Activated CD8-positive, alpha-beta memory T cell treated with anti-CD3 and anti-CD28 coated beads, Interleukin-2, amount 50 U/mL, for 24 hours (primary cell): Measurements from ENCODE around the gene OIT3.

Experiments used
- DNase-seq: peaks from one replicate; pipeline ENCODE4 v3.0.0-alpha.2; 2020; ENCODE audit errors: extremely low read depth

OIT3 gene

DNA sequence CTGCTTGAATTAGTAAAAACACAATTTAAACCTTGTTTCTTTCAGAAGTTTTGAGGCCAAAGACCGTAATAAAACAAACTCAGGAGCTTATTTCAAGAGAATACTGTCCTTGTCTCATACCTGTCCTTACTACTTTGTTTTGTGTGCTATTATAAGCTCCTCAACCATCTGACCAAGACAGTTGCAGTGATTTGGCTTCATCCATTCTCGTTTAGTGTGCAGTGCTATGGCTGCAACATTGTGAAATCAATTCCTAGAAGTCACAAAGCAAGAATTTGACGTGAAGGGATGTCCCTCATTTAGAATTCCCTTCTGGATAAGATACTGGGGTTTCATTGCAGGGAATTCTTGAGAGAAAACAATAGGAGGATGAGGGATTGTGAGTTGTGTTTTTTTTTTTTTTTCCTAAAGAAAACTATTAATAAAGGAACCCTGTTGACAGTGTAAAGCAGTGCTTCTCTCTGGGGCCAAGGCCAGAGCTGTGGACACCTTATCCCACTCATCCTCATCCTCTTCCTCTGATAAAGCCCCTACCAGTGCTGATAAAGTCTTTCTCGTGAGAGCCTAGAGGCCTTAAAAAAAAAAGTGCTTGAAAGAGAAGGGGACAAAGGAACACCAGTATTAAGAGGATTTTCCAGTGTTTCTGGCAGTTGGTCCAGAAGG is at the start of gene OIT3:
OIT3 (plus strand) TSS at position 604 of the 663 bp plus-strand sequence. CDS start 60 bp downstream, outside the sequence.
- DNase-seq, result no peak

DNA sequence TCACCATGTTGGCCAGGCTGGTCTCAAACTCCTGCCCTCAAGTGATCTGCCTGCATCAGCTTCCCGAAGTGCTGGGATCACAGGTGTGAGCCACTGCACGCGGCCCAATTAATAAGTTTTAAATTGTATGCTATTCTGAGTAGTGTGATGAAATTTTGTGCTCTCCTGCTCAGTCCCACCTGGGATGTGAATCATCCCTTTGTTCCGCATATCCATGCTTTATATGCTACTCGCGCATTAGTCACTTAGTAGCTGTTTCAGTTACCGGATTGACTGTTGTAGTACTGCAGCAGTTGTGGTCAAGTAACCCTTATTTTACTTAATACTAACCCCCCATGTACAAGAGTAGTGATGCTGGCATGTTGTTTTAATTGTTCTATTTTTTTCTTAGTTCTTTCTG is 47.3 kb upstream of the OIT3 start:
- DNase-seq, result no peak

GRCh38 chr10:72847681-72848080 is 45.9 kb upstream of the OIT3 start:
- no peak for DNase-seq

DNA sequence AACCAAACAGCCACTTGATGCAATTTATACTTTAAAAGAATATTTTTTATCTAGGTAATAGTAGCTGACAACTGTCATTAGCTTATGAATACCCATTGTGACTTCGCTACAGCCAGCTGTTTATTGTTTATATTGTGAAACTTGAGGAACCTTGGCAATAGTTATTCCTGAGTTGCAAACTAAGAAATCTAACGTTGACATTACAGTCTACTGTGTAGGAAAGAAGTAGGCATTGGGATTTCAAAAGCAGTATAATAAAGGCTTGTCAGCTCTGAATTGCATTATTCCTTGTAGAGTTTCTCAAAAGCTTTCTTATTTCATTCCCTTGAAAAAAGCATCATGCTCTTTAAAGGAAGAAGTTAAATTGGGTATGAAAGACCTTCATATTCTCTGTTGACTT is 42.7 kb upstream of the OIT3 start:
- DNase-seq, result no peak

- DNase-seq, result no peak
Observed at GRCh38 chr10:72851509-72851908, 42.0 kb upstream of the OIT3 start.

GRCh38 chr10:72852508-72852907 is 41.0 kb upstream of the OIT3 start:
- no peak for DNase-seq

GRCh38 chr10:72855129-72855528 is 38.4 kb upstream of the OIT3 start:
- no peak for DNase-seq

DNA sequence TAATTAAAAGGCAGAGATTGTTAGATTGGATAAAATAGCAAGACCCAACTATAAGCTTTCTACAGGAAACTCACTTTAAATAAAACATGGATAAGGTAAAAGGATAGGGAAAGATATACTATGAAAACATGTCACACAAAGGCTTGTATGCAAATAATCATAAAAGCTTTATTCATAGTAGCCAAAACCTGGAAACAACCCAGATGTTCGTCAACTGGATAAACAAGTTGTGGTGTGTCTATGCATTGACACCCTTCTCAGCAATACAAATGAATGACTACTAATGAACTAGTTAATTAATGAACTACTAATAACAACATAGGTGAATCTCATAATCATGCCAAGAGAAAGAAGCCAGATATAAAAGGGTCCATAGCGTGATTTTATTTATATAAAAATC is 37.7 kb upstream of the OIT3 start:
- no peak for DNase-seq

- DNase-seq, result no peak
Observed at GRCh38 chr10:72858067-72858466, 35.5 kb upstream of the OIT3 start.

GRCh38 chr10:72862957-72863356 is 30.6 kb upstream of the OIT3 start:
- DNase-seq, result no peak

- DNase-seq, result no peak
Observed at GRCh38 chr10:72875250-72876055, 18.1 kb upstream of the OIT3 start.

DNA sequence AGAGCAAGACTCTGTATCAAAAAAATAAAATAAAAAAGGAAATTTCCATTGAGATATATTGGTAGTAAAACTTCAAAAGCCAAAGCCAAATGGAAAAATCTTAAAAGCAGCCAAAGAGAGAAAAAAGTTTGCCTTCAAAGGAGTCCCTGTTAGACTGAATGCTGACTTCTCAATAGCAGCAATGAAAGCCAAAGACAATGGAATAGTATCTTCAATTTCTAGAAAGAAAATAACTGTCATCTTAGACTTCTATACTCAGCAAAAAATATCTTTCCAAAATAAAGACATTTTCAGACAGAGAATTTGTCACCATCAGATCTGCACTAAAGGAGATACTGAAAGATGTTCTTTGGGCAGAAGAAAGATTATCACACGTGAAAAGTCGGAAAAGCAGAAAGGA is 14.3 kb upstream of the OIT3 start:
- no peak for DNase-seq

DNA sequence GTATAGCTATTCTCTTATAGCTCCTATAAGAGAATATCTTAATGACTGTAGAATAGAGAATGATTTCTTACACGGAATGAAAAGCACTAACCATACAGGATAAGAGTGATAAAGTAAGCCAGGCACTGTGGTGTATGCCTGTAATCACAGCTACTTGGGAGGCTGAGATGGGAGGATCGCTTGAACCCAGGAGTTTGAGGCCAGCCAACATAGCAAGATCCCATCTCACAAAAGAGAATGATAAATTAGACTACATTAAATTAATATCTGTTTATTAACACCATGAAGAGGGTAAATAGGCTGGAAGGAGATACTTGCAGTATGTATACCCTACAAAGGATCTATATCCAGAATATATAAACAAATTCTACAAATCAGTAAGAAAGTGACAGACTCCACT is 12.2 kb upstream of the OIT3 start:
- no peak for DNase-seq

GRCh38 chr10:72883861-72884260 is 9.7 kb upstream of the OIT3 start:
- DNase-seq, result no peak

GRCh38 chr10:72885953-72886352 is 7.6 kb upstream of the OIT3 start:
- DNase-seq, result no peak

DNA sequence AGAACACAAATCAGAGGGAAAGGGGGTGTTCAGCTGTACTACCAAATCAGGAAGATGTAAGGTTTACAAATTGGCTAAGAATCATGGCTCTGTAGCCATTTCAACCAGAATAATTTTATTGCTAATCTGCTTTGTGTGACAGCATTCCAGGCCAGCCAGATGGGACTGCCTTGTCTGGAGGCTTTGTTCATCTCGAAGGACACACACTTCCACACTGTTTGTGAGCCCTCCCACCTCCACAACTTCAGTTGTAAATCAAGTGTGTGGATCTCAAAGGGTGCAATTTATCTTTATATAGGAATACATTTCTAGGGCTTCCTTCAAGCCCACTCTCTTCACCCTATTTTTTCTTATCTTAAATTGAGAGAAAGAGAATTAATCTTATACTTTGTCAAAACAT is 6.9 kb upstream of the OIT3 start:
- DNase-seq, result no peak

DNA sequence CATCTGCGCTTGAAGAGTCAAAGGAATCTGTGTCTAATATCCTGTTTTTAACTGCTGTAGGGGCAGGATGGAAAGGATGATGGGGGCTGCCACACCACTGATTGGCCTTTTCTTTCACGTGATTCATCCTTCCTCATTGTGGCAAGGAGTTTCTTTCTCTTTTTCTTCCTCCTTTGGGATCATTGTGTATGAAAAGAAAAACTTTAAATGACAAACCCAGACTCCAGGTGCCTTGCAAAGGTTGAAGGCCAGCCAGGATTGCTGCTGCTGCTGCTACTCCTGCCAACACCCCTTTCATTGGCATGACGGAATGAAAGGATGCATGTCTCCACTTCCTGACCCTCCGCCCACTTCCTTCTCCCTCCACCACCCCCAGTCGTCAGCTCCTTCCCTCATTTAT is 6.5 kb upstream of the OIT3 start:
- DNase-seq, result no peak

GRCh38 chr10:72888151-72888638 is 5.3 kb upstream of the OIT3 start:
- DNase-seq, result no peak

DNA sequence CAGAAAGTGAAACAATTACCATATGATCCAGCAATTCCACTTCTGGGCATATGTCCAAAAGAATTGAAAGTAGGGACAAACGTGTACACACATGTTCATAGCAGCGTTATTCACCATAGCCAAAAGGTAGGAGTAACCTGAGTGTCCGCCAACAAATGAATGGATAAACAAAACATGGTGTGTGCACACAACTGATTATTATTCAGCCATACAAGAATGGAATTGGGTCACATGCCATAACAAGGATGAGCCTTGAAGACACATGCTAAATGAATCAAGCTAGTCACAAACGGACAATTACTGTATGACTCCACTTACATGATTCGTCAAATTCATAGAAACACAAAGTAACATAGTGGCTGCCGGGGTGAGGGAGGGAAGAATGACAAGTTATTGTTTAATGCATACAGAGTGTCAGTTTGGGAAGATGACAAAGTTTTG is 4.1 kb upstream of the OIT3 start:
- no peak for DNase-seq

DNA sequence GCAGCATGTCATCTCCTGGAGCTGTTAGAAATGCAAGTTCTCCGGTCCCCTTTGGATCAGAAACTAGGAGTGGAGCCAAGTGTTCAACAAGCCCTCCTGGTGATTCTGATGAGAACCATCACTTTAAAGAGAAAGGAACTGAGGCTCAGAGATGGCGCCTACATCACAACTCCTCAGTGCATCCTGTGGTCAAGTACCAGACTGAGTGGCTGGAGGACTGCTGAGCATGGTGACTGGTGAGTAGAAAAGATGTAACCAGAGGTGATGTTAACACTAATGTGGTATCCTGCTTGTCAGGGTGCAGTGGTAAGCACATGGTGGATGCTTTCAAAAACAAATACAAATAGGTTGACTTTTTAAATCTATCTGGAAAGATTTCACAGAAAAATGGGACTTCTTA is 3.5 kb upstream of the OIT3 start:
- DNase-seq, result no peak

- DNase-seq, result no peak
Observed at GRCh38 chr10:72895236-72895850, 1.8 kb downstream of the OIT3 start.

DNA sequence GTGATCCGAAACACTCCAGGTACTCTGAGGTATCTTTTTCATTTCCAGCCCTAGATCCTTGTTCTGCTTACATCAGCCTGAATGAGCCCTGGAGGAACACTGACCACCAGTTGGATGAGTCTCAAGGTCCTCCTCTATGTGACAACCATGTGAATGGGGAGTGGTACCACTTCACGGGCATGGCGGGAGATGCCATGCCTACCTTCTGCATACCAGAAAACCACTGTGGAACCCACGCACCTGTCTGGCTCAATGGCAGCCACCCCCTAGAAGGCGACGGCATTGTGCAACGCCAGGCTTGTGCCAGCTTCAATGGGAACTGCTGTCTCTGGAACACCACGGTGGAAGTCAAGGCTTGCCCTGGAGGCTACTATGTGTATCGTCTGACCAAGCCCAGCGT is 5.1 kb downstream of the OIT3 start:
- no peak for DNase-seq

- DNase-seq, result no peak
Observed at GRCh38 chr10:72899545-72899944, 6.0 kb downstream of the OIT3 start.
